GM12865 (cell line): ENCODE measurements around the gene THSD7B.

ENCODE experiments used
- DNase-seq: peaks from one replicate; pipeline ENCODE4 v3.0.0; 2010; ENCODE audit warnings: low read depth
- H3K4me3 ChIP-seq: 2 replicates; pipeline ENCODE4 v1.5.1; 2011; ENCODE audit warnings: mild to moderate bottlenecking, low read depth, low read length, control low read depth
- TF ChIP-seq, protein P1 (sequence below): IDR thresholded peaks from 2 replicates; pipeline ENCODE4 v1.5.1; 2011; ENCODE audit warnings: low read length, control low read depth, low read depth, inconsistent platforms; ENCODE audit not compliant: insufficient read depth; ENCODE audit errors: missing control alignments

THSD7B gene

DNA sequence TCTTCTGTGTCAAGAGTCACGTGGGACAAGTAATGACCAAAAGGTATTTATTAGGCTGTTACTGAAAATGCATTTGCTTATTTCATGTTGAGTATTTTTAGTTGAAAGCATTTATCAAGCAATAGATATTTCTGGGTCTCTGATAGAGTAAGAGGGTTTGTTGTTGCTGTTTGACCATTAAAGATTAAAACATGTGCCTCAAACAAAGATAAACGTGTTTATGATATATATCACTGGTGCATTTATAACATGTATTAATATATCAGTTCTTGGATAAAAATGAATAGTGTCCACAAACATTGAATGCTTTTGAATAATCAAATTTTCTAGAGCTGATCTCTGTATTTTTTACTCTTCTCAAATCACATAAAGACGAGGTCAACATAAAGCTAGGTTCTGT, 467.7 kb downstream of the THSD7B start:
- no peak for DNase-seq
- no peak overlapping the region for H3K4me3 ChIP-seq
- TF ChIP-seq, protein P1, sequence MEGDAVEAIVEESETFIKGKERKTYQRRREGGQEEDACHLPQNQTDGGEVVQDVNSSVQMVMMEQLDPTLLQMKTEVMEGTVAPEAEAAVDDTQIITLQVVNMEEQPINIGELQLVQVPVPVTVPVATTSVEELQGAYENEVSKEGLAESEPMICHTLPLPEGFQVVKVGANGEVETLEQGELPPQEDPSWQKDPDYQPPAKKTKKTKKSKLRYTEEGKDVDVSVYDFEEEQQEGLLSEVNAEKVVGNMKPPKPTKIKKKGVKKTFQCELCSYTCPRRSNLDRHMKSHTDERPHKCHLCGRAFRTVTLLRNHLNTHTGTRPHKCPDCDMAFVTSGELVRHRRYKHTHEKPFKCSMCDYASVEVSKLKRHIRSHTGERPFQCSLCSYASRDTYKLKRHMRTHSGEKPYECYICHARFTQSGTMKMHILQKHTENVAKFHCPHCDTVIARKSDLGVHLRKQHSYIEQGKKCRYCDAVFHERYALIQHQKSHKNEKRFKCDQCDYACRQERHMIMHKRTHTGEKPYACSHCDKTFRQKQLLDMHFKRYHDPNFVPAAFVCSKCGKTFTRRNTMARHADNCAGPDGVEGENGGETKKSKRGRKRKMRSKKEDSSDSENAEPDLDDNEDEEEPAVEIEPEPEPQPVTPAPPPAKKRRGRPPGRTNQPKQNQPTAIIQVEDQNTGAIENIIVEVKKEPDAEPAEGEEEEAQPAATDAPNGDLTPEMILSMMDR = no peak

DNA sequence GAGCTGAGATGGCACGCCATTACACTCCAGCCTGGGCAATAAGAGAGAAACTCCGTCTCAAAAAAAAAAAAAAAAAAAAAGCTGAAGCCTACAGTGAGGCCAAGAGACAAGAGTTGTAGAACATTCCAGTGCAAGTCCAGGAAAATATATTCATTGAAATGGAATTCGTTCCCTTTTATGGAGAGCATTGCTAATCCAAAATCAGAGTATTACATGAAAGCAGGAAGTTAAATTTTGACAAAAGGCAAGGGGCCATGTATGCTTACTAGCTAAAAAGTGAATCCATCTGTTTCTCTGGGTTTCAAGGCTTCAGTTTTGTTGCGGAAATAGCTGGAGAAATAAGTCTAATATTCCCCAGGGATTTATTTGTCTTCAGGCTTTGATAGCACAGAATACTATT, 471.7 kb downstream of the THSD7B start:
- no peak for DNase-seq
- H3K4me3 ChIP-seq = no peak overlapping the region
- TF ChIP-seq, protein P1 = no peak

DNA sequence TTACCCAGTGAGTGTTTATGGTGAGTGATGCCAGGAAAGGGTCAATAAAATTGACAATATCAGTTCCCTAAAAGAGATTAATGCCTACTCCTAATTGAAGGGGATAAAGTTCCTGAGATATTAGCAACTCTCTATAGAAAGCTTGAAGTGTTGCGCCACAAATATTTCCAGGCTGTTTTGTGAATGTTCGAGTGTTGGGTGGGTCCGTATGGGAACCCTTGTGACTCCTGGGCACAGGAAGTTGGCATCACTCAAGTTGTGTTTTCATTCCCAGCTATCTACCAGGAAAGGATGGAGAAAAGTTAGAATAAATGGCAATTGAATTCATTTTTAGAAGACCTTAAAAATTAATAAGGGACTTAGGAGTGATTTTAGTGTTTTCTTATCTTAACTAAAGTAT, 472.7 kb downstream of the THSD7B start:
- TF ChIP-seq, protein P1 = no peak
- no peak overlapping the region for H3K4me3 ChIP-seq
- no peak for DNase-seq

DNA sequence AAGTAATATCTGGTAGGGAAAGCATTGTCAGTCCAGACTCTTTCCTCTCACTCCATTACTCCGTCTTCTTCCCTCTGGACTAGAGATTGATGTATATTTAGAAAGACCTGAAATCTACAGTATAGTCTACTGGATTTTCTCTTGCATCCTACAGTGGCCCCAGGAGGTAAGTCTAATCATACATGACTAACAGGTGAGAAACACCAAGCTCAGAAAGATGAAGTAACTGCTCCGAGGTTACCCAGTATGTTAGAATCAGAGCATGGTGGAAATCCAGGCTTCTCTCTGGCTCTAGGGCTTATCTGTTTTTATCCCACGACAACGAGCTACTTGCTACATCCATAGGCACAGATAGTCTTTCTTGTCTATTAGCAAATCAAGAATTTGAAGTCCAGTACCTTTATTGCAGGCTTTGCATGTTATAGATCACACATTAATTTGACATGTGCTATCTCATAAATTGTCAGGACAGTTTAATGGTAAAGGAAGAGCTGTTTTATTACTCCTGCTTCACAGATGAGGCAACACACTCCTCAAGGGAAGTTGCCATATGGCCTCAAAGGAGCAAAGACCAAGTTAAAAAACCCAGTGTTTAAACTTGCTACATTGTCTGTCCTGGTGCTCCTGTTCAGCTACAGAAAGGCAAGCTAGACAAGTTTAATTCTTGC, 484.3 kb downstream of the THSD7B start:
- TF ChIP-seq, protein P1 = no peak
- no peak overlapping the region for H3K4me3 ChIP-seq
- DNase-seq = no peak

DNA sequence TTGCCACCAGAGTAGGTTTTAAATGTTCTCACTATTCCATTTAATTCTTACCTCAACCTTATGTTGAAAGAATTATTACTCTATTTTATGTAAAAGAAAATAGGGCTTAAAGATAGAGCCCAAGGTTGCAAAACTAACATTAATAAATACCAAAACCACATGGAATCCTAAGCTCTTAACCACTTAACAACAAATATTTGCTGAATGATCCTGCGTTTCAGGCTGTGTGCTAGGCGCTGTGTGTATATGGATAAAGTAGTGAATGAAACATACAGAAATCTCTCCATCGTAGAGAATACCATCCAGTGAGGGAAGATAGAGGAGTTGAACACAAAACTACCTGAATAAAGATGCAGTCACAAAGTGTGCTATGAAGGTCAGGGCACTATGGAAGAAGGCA, 485.1 kb downstream of the THSD7B start:
- TF ChIP-seq, protein P1 = no peak
- DNase-seq = no peak

DNA sequence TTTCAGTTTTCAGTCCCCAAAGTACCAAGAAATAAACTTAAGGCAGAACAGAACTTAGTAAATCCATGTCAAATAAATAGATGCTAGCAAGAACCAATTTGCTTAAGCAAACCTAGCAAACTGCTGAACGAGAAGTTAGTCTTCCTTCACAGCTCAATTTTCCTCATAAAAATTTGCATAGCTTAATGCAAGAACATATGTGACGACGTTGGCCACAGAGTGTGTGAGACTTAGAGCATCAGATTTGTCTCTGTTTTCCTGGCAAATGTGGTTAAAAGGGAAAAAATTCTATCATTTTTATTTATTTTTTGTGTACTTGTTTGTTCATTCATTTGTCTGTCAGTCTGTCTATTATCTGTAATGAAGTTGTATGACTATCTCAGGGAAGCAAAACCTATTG, 485.7 kb downstream of the THSD7B start:
- no peak overlapping the region for H3K4me3 ChIP-seq
- no peak for DNase-seq
- TF ChIP-seq, protein P1 = no peak

More for the DNA sequence above, 485.1 kb downstream of the THSD7B start:
- no peak overlapping the region for H3K4me3 ChIP-seq

DNA sequence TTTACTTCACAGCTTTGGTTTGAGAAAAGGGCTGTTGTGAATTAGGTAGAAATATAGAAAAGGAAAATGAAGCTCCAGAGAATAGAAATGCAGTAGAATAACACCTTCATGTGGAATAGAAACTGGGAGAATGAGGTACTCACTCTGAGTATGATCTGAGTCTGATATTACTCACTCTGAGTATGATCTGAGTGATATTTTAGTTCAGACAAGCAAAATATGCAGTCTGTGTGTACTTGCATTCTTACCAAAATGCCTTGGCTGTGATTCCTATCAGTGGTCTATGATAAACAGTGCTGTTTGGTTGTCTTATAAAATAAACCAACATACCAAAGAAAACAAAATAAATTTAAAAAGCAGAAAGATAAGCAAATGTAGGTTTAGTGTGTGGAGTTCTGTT, 487.6 kb downstream of the THSD7B start:
- TF ChIP-seq, protein P1 = no peak

More for the DNA sequence above, 487.6 kb downstream of the THSD7B start:
- no peak overlapping the region for H3K4me3 ChIP-seq
- peak; percentile 10 for DNase-seq
